AG10803 (cell line): ENCODE results near the gene PIM1.

ENCODE experiments used
- DNase-seq: peaks from one replicate; pipeline ENCODE4 v3.0.0; 2010; ENCODE audit warnings: low read depth
- H3K4me3 ChIP-seq: 2 replicates; pipeline ENCODE4 v1.5.1; 2011; ENCODE audit warnings: mild to moderate bottlenecking, low read length, control low read depth
- TF ChIP-seq, protein P1 (sequence below): conservative IDR thresholded peaks from 2 replicates; pipeline ENCODE4 v1.5.1; 2011; ENCODE audit warnings: mild to moderate bottlenecking, low read length, control low read depth, inconsistent platforms

PIM1 gene

DNA sequence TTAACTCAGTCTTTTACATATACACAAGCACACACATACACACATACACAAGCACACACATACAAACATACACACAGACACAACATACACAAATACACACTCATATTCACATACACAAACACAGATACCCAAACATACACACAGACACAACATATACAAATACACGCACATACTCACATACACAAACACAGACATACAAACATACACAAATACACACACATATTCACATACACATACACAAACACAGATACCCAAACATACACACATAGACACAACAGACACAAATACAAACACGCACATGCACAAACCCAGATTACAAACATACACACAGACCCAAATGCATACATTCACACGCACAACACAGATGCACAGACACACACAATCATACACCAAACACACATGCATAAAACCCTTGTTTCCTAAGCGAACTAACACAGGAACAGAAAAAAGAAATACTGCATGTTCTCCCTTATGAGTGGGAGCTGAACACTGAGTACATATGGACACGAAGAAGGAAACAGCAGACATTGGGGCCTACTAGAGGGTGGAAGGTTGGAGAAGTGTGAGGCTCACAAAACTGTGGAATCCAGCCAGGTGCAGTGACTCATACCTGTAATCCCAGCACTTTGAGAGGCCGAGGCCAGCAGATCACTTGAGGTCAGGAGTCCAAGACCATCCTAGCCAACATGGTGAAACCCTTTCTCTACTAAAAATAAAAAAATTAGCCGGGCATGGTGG lies 34.2 kb downstream of the PIM1 start:
- peak; percentile 52 for DNase-seq
- no peak overlapping the region for H3K4me3 ChIP-seq
- TF ChIP-seq, protein P1, sequence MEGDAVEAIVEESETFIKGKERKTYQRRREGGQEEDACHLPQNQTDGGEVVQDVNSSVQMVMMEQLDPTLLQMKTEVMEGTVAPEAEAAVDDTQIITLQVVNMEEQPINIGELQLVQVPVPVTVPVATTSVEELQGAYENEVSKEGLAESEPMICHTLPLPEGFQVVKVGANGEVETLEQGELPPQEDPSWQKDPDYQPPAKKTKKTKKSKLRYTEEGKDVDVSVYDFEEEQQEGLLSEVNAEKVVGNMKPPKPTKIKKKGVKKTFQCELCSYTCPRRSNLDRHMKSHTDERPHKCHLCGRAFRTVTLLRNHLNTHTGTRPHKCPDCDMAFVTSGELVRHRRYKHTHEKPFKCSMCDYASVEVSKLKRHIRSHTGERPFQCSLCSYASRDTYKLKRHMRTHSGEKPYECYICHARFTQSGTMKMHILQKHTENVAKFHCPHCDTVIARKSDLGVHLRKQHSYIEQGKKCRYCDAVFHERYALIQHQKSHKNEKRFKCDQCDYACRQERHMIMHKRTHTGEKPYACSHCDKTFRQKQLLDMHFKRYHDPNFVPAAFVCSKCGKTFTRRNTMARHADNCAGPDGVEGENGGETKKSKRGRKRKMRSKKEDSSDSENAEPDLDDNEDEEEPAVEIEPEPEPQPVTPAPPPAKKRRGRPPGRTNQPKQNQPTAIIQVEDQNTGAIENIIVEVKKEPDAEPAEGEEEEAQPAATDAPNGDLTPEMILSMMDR: no peak

DNA sequence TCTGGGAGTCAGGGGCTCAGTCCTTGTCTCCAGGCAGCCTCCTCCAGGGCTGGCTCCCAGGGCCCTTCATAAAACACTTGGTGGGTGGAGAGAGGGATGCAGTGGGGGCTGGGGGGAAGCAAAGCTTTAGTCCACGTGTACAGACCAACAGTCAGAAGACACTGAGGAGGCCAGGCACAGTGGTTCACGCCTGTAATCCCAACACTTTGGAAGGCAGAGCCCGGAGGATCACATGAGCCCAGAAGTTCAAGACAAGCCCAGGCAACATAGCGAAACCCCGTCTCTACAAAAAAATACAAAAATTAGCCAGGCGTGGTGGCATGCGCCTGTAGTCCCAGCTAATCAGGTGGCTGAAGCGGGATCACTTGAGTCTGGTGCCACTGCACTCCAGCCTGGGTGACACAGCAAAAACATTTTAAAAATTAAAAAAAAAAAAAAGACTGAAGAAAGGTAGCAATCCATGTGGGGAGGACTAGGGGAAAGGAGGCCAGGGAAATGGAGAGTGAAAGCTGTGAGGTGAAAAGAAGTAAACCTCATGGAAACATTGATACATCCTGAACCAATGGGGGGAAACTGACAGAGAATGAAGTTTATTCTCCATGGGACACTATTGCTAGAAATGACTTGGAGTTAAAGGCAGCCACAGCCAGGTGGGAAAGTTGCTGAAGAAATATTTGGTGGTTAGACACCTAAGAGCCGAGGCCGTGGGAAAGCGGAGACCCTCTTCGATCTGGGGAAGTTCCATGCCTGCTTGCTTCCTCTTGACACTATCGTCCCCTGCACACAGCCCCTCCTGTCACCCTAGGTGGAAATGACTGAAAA lies 35.4 kb downstream of the PIM1 start:
- H3K4me3 ChIP-seq: no peak overlapping the region
- no peak for DNase-seq
- TF ChIP-seq, protein P1: no peak

DNA sequence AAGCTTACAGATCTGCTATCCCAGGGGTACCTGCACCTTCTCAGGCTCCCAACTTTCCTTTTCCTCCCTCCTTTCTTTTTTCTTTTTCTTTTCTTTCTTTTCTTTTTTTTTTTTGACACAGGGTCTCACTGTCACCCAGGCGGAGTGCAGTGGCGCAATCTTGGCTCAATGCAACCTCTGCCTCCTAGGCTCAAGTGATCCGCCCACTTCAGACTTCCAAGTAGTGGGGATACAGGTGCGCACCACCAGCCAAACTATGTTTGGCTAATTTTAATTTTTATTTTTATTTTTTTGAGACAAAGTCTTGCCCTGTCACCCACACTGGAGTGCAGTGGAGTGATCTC lies 36.0 kb downstream of the PIM1 start:
- no peak for DNase-seq
- TF ChIP-seq, protein P1: no peak
- no peak overlapping the region for H3K4me3 ChIP-seq

DNA sequence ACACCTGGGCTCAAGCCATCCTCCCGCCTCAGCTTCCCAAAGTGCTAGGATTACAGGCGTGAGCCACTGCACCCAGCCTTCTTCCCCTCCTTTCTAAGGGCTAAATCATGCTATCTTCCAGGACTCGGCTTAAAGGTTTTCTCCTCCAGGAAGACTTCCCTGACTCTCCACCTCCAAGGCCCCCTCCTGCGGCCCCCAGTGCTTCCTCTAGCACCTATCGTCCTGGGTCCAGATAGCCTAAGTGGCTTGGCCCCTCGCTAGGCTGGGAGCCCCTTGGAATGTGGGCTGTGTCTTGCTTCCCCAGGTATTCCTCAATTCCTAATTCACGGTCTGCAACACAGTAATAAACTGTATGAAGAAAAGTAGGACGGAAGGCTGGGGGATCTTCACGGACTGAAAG lies 36.7 kb downstream of the PIM1 start:
- no peak overlapping the region for H3K4me3 ChIP-seq
- no peak for DNase-seq
- TF ChIP-seq, protein P1: no peak

DNA sequence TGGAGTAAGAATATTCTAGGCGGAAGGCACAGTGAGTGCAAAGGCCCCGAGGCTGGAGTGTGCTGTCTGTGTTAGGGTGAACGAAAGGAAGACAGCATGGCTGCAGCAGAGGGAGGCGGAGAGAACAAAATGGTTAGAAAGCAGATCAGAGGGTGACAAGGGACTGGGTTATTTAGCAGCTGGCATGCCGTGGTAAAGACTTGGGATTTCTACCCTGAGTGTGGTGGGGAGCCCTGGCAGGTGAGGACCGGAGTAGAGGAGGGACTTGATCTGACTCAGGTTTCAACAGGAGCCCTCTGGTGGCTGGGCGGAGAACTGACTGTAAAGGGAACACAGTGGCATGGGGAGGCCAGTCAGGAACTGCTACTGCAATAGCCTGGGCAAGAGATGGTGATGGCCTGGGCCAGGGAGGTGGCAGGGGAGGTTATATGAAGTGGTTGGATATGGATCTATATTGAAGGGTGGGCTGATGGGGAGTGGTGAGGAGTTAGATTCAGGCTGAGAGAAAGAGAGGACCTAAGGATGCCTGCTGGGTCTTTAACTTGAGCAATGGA lies 38.0 kb downstream of the PIM1 start:
- TF ChIP-seq, protein P1: peak; percentile 91
- H3K4me3 ChIP-seq: no peak overlapping the region
- DNase-seq: peak; percentile 71

DNA sequence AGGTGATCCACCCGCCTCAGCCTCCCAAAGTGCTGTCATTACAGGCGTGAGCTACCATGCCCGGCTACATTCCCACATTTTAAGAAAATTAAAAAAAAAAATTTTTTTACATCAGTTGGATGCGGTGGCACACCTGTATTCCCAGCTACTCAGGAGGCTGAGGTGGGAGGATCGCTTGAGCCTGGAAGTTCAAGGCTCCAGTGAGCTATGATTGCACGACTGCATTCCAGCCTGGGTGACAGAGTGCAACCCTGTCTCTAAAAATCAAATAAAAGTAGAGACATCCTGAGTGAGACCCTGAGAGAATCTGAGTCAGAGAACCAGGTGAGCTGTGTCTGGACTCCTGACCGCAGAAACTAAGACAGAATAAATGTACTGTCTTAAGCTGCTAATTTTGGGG lies 38.8 kb downstream of the PIM1 start:
- TF ChIP-seq, protein P1: no peak
- H3K4me3 ChIP-seq: no peak overlapping the region

More for the DNA sequence above, 38.8 kb downstream of the PIM1 start:
- DNase-seq: no peak
